CD14-positive monocyte (primary cell): ENCODE data around the gene TOMM5. TPM values are rescaled to one million over a fixed set of nuclear protein-coding genes. Genes with fewer than 3 reads are reported as not detected.

Experiments
- DNase-seq, 3 donors: peaks; one replicate each; pipeline ENCODE4 v3.0.0-alpha.2; 2011 to 2022
- H2AFZ ChIP-seq: 2 replicates; pipeline ENCODE4 v1.6.0; 2012; ENCODE audit warnings: mild to moderate bottlenecking, low read depth, low read length, inconsistent platforms; ENCODE audit not compliant: insufficient read depth, poor library complexity, severe bottlenecking
- H3K27ac ChIP-seq, 2 donors: 1 replicate in 1 of 2; 2 replicates in 1 of 2; pipeline ENCODE4 v1.5.1; 2012 to 2013; ENCODE audit warnings: low read length in 2 of 2, control low read depth in 1 of 2, inconsistent platforms in 1 of 2, low read depth in 1 of 2, mild to moderate bottlenecking in 1 of 2
- H3K27me3 ChIP-seq, 2 donors: one replicate each; pipeline versions ENCODE4 v1.6.0 to v1.6.1; 2011 to 2013; ENCODE audit warnings: low read length in 2 of 2; ENCODE audit not compliant: control insufficient read depth in 2 of 2, insufficient read depth in 2 of 2
- H3K36me3 ChIP-seq, 2 donors: replicated peaks in 1 of 2; 1 replicate in 1 of 2; 2 replicates in 1 of 2; pipeline versions ENCODE4 v1.5.1 to v1.6.1; 2012 to 2013; ENCODE audit warnings: low read length in 2 of 2, control low read depth in 1 of 2, inconsistent platforms in 1 of 2, mild to moderate bottlenecking in 1 of 2; ENCODE audit not compliant: insufficient read depth in 2 of 2, control insufficient read depth in 1 of 2
- H3K4me1 ChIP-seq, 2 donors: 1 replicate in 1 of 2; 2 replicates in 1 of 2; pipeline versions ENCODE4 v1.5.1 to v1.6.1; 2012 to 2013; ENCODE audit warnings: low read length in 2 of 2, control low read depth in 1 of 2, inconsistent platforms in 1 of 2, mild to moderate bottlenecking in 1 of 2, moderate library complexity in 1 of 2; ENCODE audit not compliant: insufficient read depth in 2 of 2, control insufficient read depth in 1 of 2
- H3K4me2 ChIP-seq: replicated peaks from 2 replicates; pipeline ENCODE3; 2012; ENCODE audit warnings: low read length, moderate library complexity, mild to moderate bottlenecking; ENCODE audit not compliant: poor library complexity, severe bottlenecking; ENCODE audit errors: extremely low read depth
- H3K4me3 ChIP-seq, 3 experiments: fragments of 200-600 bp in 1 of 3; sonication (generic) in 1 of 3; replicated peaks in 1 of 3; 1 replicate in 2 of 3; 2 replicates in 1 of 3; pipeline ENCODE4 v1.5.1; 2011 to 2013; ENCODE audit warnings: low read length in 3 of 3, mild to moderate bottlenecking in 3 of 3, control low read depth in 2 of 3, low read depth in 2 of 3, inconsistent platforms in 1 of 3, moderate library complexity in 1 of 3
- H3K79me2 ChIP-seq: 2 replicates; pipeline ENCODE4 v1.6.0; 2012; ENCODE audit warnings: mild to moderate bottlenecking, control low read depth, inconsistent platforms, low read length, moderate library complexity; ENCODE audit not compliant: insufficient read depth
- H3K9ac ChIP-seq: 2 replicates; pipeline ENCODE4 v1.6.0; 2017; ENCODE audit warnings: low read length, mild to moderate bottlenecking; ENCODE audit not compliant: insufficient read depth, poor library complexity, severe bottlenecking
- H3K9me3 ChIP-seq, 2 donors: replicated peaks in 1 of 2; 1 replicate in 1 of 2; 2 replicates in 1 of 2; pipeline versions ENCODE4 v1.5.1 to v1.6.1; 2012 to 2013; ENCODE audit warnings: low read length in 2 of 2, control low read depth in 1 of 2; ENCODE audit not compliant: control insufficient read depth in 1 of 2, insufficient read depth in 1 of 2
- H4K20me1 ChIP-seq: 2 replicates; pipeline ENCODE4 v1.6.0; 2012; ENCODE audit warnings: mild to moderate bottlenecking, low read length, control low read depth, moderate library complexity; ENCODE audit not compliant: insufficient read depth
- H3K27ac Mint-ChIP-seq, 7 donors: one replicate each; pipeline ENCODE4 v1.8.0; 2020; ENCODE audit warnings: mild to moderate bottlenecking in 7 of 7, mixed read lengths in 7 of 7, moderate library complexity in 6 of 7, inconsistent platforms in 2 of 7
- H3K27me3 Mint-ChIP-seq, 3 donors: one replicate each; pipeline ENCODE4 v1.8.0; 2021 to 2022; ENCODE audit warnings: low read depth in 3 of 3, mild to moderate bottlenecking in 3 of 3, mixed read lengths in 3 of 3, moderate library complexity in 3 of 3, inconsistent platforms in 1 of 3
- H3K36me3 Mint-ChIP-seq, 2 donors: one replicate each; pipeline ENCODE4 v1.8.0; 2020; ENCODE audit warnings: mixed read lengths in 2 of 2, inconsistent platforms in 1 of 2, mild to moderate bottlenecking in 1 of 2
- H3K4me1 Mint-ChIP-seq: one replicate; pipeline ENCODE4 v1.8.0; 2020; ENCODE audit warnings: mild to moderate bottlenecking, mixed read lengths
- H3K4me3 Mint-ChIP-seq, 2 donors: one replicate each; pipeline ENCODE4 v1.8.0; 2020; ENCODE audit warnings: mild to moderate bottlenecking in 2 of 2, mixed read lengths in 2 of 2, moderate library complexity in 1 of 2
- H3K9me3 Mint-ChIP-seq, 7 donors: one replicate each; pipeline ENCODE4 v1.8.0; 2020 to 2022; ENCODE audit warnings: mixed read lengths in 7 of 7, mild to moderate bottlenecking in 6 of 7, moderate library complexity in 6 of 7, inconsistent platforms in 2 of 7
- CTCF ChIP-seq: fragments of 200-600 bp; IDR thresholded peaks from one replicate; pipeline ENCODE4 v1.8.0; 2022; ENCODE audit warnings: antibody characterized with exemption, mild to moderate bottlenecking
- WGBS: methylation state at CpG from one replicate; pipeline ENCODE4 v1.1.5; 2013; ENCODE audit warnings: missing lambda C conversion rate; ENCODE audit not compliant: insufficient coverage; 5-methylcytosine and 5-hydroxymethylcytosine counted together
- intact Hi-C, 2 donors: fragments of 100-400 bp; cut with micrococcal nuclease; formaldehyde crosslinking; loops; one replicate each; pipeline versions ENCODE4 v1.15.0 to v1.15.1; 2023
- polyA plus RNA-seq, 3 donors: library from polyadenylated mRNA; depleted of rRNA in 1 of 3; unstranded in 2 of 3; stranded (reverse) in 1 of 3; fragments of 300-500 nt in 2 of 3; fragments of >200 nt in 1 of 3; fragmentation: Illumina TruSeq in 2 of 3; gene quantifications; 1 replicate in 2 of 3; 2 replicates in 1 of 3; pipeline ENCODE4 v1.2.3, GENCODE V29; 2012 to 2021

Gene TOMM5
- polyA plus RNA-seq, 3 donors = 35.0 to 117 (median 112) TPM

GRCh38 chr9:37550781-37551180 is 41.6 kb downstream of the TOMM5 start:
- no peaks in the 10 kb centered on the region for H3K9me3 ChIP-seq
- H3K27ac Mint-ChIP-seq = no peak overlapping the region
- WGBS = 83% methylated on average over 1 of the region's 1 CpG
- H3K9ac ChIP-seq = no peak overlapping the region
- no peak for DNase-seq
- H3K4me1 Mint-ChIP-seq = no peaks in the 10 kb centered on the region
- H3K36me3 ChIP-seq = no peaks in the 10 kb centered on the region
- H3K27me3 Mint-ChIP-seq = peaks cover 0 to 2% (median 2%) of the 10 kb centered on the region in 3 donors
- no peaks in the 10 kb centered on the region for H3K4me1 ChIP-seq
- no peak for TF ChIP-seq CTCF
- no peaks in the 10 kb centered on the region for H3K27me3 ChIP-seq
- H3K79me2 ChIP-seq = no peaks in the 10 kb centered on the region
- no peak overlapping the region for H2AFZ ChIP-seq
- H3K4me3 Mint-ChIP-seq = no peak overlapping the region
- H3K27ac ChIP-seq = no peak overlapping the region
- H4K20me1 ChIP-seq = no peaks in the 10 kb centered on the region
- intact Hi-C loops = loop anchor here in 1 of 2 donors (5.0 kb wide), 1 partner anchor 52 kb away; no protein-coding TSS in a partner anchor
- H3K36me3 Mint-ChIP-seq = no peaks in the 10 kb centered on the region
- peaks cover 0 to 3% (median 0%) of the 10 kb centered on the region in 7 donors for H3K9me3 Mint-ChIP-seq
- no peak overlapping the region for H3K4me3 ChIP-seq
- H3K4me2 ChIP-seq = no peak overlapping the region

GRCh38 chr9:37549527-37549926 is 42.9 kb downstream of the TOMM5 start:
- TF ChIP-seq CTCF = no peak
- Histone ChIP-seq H3K4me1 (no peaks in the 10 kb centered on the region), H3K36me3 (no peaks in the 10 kb centered on the region), H3K4me2 (no peak overlapping the region), H3K27me3 (no peaks in the 10 kb centered on the region), H3K9ac (no peak overlapping the region), H2AFZ (no peak overlapping the region), H3K9me3 (no peaks in the 10 kb centered on the region), H3K27ac (no peak overlapping the region), H3K4me3 (no peak overlapping the region), H3K79me2 (no peaks in the 10 kb centered on the region), H4K20me1 (no peaks in the 10 kb centered on the region)
- no peak overlapping the region for H3K4me3 Mint-ChIP-seq
- no peaks in the 10 kb centered on the region for H3K4me1 Mint-ChIP-seq
- H3K27ac Mint-ChIP-seq = no peak overlapping the region
- DNase-seq = no peak
- H3K36me3 Mint-ChIP-seq = no peaks in the 10 kb centered on the region
- H3K9me3 Mint-ChIP-seq = peaks cover 0 to 2% (median 0%) of the 10 kb centered on the region in 7 donors
- intact Hi-C loops = no loop called here
- H3K27me3 Mint-ChIP-seq = peaks cover 0 to 3% (median 2%) of the 10 kb centered on the region in 3 donors
